Activated naive CD4-positive, alpha-beta T cell treated with anti-CD3 and anti-CD28 coated beads, Interleukin-2, amount 50 U/mL, for 72 hours (primary cell): ENCODE data around the gene CGN. TPM values are rescaled to one million over a fixed set of nuclear protein-coding genes. Genes with fewer than 3 reads are reported as not detected.

Source experiments
- ATAC-seq, 2 donors: fragments of 150-1000 bp; cut with Tn5 transposase; 2 replicates each; pipeline ENCODE4 v1.10.0; 2021; ENCODE audit warnings: mild to moderate bottlenecking in 2 of 2, moderate library complexity in 2 of 2
- DNase-seq, 2 donors: peaks; one replicate each; pipeline ENCODE4 v3.0.0; 2021 to 2022; ENCODE audit warnings: low spot score in 2 of 2
- H3K27ac Mint-ChIP-seq, 2 donors: one replicate each; pipeline ENCODE4 v1.8.0; 2022; ENCODE audit warnings: mild to moderate bottlenecking in 2 of 2, mixed read lengths in 2 of 2
- H3K36me3 Mint-ChIP-seq, 2 donors: one replicate each; pipeline ENCODE4 v1.8.0; 2022; ENCODE audit warnings: mixed read lengths in 2 of 2
- H3K9me3 Mint-ChIP-seq, 2 donors: one replicate each; pipeline ENCODE4 v1.8.0; 2022; ENCODE audit warnings: mixed read lengths in 2 of 2
- total RNA-seq, 2 donors: library from RNA; stranded (reverse); gene quantifications; one replicate each; pipeline ENCODE4 v1.2.3, GENCODE V29; 2022

Gene CGN
- total RNA-seq, 2 donors from 2014 or later: 2.6 to 3.2 TPM

GRCh38 chr1:151553659-151554058, 42.5 kb downstream of the CGN start:
- ATAC-seq (no peak), DNase-seq (no peak)
- Mint-ChIP-seq H3K27ac (no peak overlapping the region), H3K36me3 (no peaks in the 10 kb centered on the region), H3K9me3 (no peaks in the 10 kb centered on the region)

DNA sequence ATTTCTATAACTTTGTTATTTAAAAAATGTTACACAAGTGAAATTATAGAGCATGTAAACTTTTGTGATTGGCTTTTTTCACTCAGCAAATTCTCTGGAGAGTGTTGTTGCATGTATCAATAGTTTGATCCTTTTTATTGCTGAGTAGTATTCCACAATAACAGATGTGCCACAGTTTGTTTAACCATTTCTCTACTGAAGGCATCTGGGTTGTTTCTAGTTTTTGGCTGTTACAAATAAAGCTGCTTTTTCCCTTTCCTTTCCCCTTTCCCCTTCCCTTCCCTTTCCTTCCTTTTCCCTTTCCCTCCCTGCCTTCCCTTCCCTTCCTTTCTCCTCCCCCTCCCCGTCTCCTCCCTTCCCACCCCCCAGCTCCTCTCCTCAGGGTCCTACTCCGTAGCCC, 44.9 kb downstream of the CGN start:
- Mint-ChIP-seq H3K9me3 (no peaks in the 10 kb centered on the region), H3K36me3 (no peaks in the 10 kb centered on the region), H3K27ac (no peak overlapping the region)
- DNase-seq (no peak), ATAC-seq (no peak)

GRCh38 chr1:151562661-151563060, 51.5 kb downstream of the CGN start:
- H3K9me3 Mint-ChIP-seq: no peaks in the 10 kb centered on the region
- H3K36me3 Mint-ChIP-seq: no peaks in the 10 kb centered on the region
- no peak for ATAC-seq
- DNase-seq: no peak
- H3K27ac Mint-ChIP-seq: no peak overlapping the region

DNA sequence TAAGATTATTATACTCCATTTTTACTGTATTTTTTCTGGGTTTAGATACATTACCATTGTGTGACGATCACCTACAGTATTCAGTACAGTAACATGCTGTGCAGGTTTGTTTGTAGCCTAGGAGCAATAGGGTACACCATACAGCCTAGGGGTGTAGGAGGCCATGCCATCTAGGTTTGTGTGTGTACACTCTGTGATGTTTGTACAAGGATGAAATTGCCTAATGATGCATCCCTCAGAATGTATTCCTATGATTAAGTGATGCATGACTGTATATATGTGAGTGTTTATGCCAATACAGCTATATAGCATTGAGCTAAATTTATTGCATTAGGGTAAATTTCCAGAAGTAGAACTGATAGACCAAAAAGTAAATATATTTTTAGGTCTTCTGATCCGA, 52.2 kb downstream of the CGN start:
- H3K9me3 Mint-ChIP-seq: no peaks in the 10 kb centered on the region
- H3K27ac Mint-ChIP-seq: no peak overlapping the region
- no peak for DNase-seq
- ATAC-seq: no peak
- H3K36me3 Mint-ChIP-seq: no peaks in the 10 kb centered on the region

GRCh38 chr1:151565502-151566189, 54.5 kb downstream of the CGN start:
- no peaks in the 10 kb centered on the region for H3K9me3 Mint-ChIP-seq
- no peaks in the 10 kb centered on the region for H3K36me3 Mint-ChIP-seq
- H3K27ac Mint-ChIP-seq: peak overlapping the region in 1 of 2 donors; percentile 47
- ATAC-seq (no peak), DNase-seq (no peak)

- Mint-ChIP-seq H3K9me3 (no peaks in the 10 kb centered on the region), H3K27ac (no peak overlapping the region), H3K36me3 (no peaks in the 10 kb centered on the region)
- ATAC-seq (peak in 1 of 2 donors; percentile 34), DNase-seq (no peak)
Measured at GRCh38 chr1:151568626-151569088, 57.5 kb downstream of the CGN start.

GRCh38 chr1:151570819-151571218, 59.6 kb downstream of the CGN start:
- ATAC-seq (no peak), DNase-seq (no peak)
- Mint-ChIP-seq H3K36me3 (peaks cover 0 to 15% of the 10 kb centered on the region in 2 donors), H3K27ac (peak overlapping the region in 1 of 2 donors; percentile 17), H3K9me3 (no peaks in the 10 kb centered on the region)

- Mint-ChIP-seq H3K27ac (peak overlapping the region in 1 of 2 donors; percentile 36), H3K36me3 (peaks cover 0 to 15% of the 10 kb centered on the region in 2 donors), H3K9me3 (no peaks in the 10 kb centered on the region)
- no peak for DNase-seq
- ATAC-seq: peak; percentile 67 to 82
Measured at GRCh38 chr1:151574575-151575529, 63.7 kb downstream of the CGN start.

GRCh38 chr1:151577173-151577572, 66.0 kb downstream of the CGN start:
- H3K27ac Mint-ChIP-seq: no peak overlapping the region
- H3K9me3 Mint-ChIP-seq: no peaks in the 10 kb centered on the region
- DNase-seq (no peak), ATAC-seq (no peak)
- peaks cover 0 to 15% of the 10 kb centered on the region in 2 donors for H3K36me3 Mint-ChIP-seq

DNA sequence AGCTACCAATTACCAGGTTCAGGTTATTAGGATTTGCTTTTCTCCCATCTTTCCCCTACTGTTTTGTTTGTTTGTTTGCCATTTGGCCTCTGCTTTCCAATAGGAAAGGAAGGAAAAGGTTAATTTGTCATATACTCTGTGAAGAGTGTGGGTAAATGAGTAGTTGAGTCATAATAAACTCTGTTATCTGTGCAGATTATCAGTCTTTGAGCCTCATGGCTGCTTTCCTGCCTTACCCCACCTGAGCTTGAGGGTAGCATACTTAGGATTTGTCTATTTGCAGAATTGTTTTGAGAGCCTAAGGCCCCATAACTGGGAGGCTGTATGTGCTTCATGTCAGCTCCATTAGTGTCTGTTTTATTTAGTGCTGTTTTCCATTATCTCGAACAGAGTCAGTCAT, 67.8 kb downstream of the CGN start:
- Mint-ChIP-seq H3K36me3 (peaks cover 0 to 13% of the 10 kb centered on the region in 2 donors), H3K27ac (no peak overlapping the region), H3K9me3 (no peaks in the 10 kb centered on the region)
- no peak for DNase-seq
- ATAC-seq: no peak

DNA sequence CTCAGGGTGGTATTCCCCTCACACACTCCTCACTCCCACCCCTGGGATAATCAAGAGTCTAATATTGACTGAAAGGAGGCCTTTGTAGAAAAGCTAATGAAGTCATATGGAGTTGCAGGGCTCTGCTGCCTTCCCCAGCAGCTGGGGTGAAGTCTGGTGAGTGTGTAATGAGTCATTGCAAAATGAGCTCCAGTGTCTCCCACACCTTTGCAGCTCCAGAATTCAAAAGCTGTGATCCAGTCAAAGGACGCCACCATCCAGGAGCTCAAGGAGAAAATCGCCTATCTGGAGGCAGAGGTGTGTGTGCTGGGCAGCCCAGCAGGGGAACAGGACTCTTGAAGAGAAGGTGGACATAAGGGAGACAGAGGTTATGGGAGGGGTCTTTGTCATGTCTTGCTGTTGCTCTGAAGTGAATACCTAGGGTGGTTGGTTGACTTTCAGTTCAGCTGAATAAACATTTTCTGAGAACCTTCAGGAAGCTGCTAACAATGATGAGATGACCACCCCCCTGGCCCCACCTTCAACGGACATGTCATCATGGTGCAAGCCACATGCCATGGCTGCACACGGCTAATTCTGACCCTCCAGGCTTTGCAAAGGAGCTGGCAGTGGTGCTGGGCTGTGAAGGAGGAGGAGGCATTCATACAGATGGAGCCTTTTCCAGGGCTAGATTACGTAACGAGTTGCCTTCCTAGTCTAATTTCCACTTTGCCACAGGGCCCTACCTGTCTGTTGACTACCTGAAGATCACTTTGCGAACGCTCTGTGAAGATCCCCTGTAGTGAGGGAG, 68.4 kb downstream of the CGN start:
- DNase-seq (no peak), ATAC-seq (peak in 1 of 2 donors; percentile 20)
- Mint-ChIP-seq H3K27ac (peak overlapping the region in 1 of 2 donors; percentile 70), H3K9me3 (no peaks in the 10 kb centered on the region), H3K36me3 (peaks cover 0 to 6% of the 10 kb centered on the region in 2 donors)

GRCh38 chr1:151581451-151581850, 70.3 kb downstream of the CGN start:
- ATAC-seq: no peak
- Mint-ChIP-seq H3K9me3 (no peaks in the 10 kb centered on the region), H3K36me3 (no peaks in the 10 kb centered on the region), H3K27ac (no peak overlapping the region)
- no peak for DNase-seq

DNA sequence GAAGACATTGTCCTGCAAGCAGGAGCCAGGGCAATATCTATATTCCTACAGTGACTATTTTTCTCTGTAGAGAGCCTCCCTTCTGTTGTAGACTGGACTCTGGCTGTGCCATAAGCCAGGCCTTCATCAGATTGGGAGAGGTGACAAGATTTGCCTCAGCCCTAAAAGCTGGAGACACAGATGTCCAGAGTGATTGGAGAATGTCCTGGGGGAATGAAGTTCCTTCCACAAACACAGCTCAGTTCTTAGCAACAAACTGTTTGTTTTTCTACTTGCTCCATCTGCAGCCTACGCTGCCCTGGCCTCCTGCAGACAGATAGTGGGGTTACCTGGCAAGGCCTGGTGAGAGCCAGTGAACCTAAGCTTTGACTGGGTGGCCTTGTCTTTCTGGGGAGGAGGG, 70.7 kb downstream of the CGN start:
- Mint-ChIP-seq H3K36me3 (no peaks in the 10 kb centered on the region), H3K9me3 (no peaks in the 10 kb centered on the region), H3K27ac (no peak overlapping the region)
- no peak for DNase-seq
- ATAC-seq: no peak

- H3K36me3 Mint-ChIP-seq: no peaks in the 10 kb centered on the region
- H3K27ac Mint-ChIP-seq: no peak overlapping the region
- no peak for DNase-seq
- no peak for ATAC-seq
- no peaks in the 10 kb centered on the region for H3K9me3 Mint-ChIP-seq
Measured at GRCh38 chr1:151583796-151584195, 72.6 kb downstream of the CGN start.

- no peak for ATAC-seq
- DNase-seq: no peak
- H3K27ac Mint-ChIP-seq: no peak overlapping the region
Measured at GRCh38 chr1:151584278-151584677, 73.1 kb downstream of the CGN start.

GRCh38 chr1:151584780-151585179, 73.6 kb downstream of the CGN start:
- ATAC-seq (no peak), DNase-seq (no peak)
- no peak overlapping the region for H3K27ac Mint-ChIP-seq
- no peaks in the 10 kb centered on the region for H3K9me3 Mint-ChIP-seq
- H3K36me3 Mint-ChIP-seq: no peaks in the 10 kb centered on the region

More at GRCh38 chr1:151584278-151584677, 73.1 kb downstream of the CGN start:
- H3K36me3 Mint-ChIP-seq: no peaks in the 10 kb centered on the region
- no peaks in the 10 kb centered on the region for H3K9me3 Mint-ChIP-seq

- no peak for DNase-seq
- ATAC-seq: no peak
- Mint-ChIP-seq H3K36me3 (no peaks in the 10 kb centered on the region), H3K27ac (no peak overlapping the region), H3K9me3 (no peaks in the 10 kb centered on the region)
Measured at GRCh38 chr1:151585622-151586021, 74.4 kb downstream of the CGN start.
